Dedifferentiated amniotic fluid mesenchymal stem cell (primary cell): ENCODE data around the gene STAT3.
"Not testable (repeated sequence)": the region's sequence is repeated elsewhere in the genome, so short reads cannot be mapped to it uniquely, and the experiment has no call there.

Source experiments
- DNase-seq: peaks from one replicate; pipeline ENCODE4 v3.0.0-alpha.2; 2016; ENCODE audit errors: extremely low spot score

Gene STAT3

GRCh38 chr17:42409523-42410318, 21.5 kb upstream of the STAT3 start:
- DNase-seq = peak; percentile 84

GRCh38 chr17:42408061-42408460, 19.8 kb upstream of the STAT3 start:
- DNase-seq = no peak

GRCh38 chr17:42407289-42407836, 19.1 kb upstream of the STAT3 start:
- no peak for DNase-seq

- DNase-seq = no peak
Observed at GRCh38 chr17:42406615-42407288, 18.5 kb upstream of the STAT3 start.

- DNase-seq = no peak
Observed at GRCh38 chr17:42405963-42406495, 17.8 kb upstream of the STAT3 start.

GRCh38 chr17:42405076-42405475, 16.8 kb upstream of the STAT3 start:
- DNase-seq = no peak

- DNase-seq = no peak
Observed at GRCh38 chr17:42404326-42405055, 16.2 kb upstream of the STAT3 start.

- no peak for DNase-seq
Observed at GRCh38 chr17:42403150-42403549, 14.9 kb upstream of the STAT3 start.

GRCh38 chr17:42402117-42402516, 13.9 kb upstream of the STAT3 start:
- DNase-seq = no peak

- DNase-seq = not testable (repeated sequence)
Observed at GRCh38 chr17:42400844-42401375, 12.7 kb upstream of the STAT3 start.

GRCh38 chr17:42399948-42400843, 12.0 kb upstream of the STAT3 start:
- no peak for DNase-seq

- DNase-seq = no peak
Observed at GRCh38 chr17:42399121-42399520, 10.9 kb upstream of the STAT3 start.

- not testable (repeated sequence) for DNase-seq
Observed at GRCh38 chr17:42395601-42396000, 7.4 kb upstream of the STAT3 start.

- no peak for DNase-seq
Observed at GRCh38 chr17:42394838-42395237, 6.6 kb upstream of the STAT3 start.

GRCh38 chr17:42392692-42393415, 4.6 kb upstream of the STAT3 start:
- DNase-seq = no peak

GRCh38 chr17:42391439-42391838, 3.2 kb upstream of the STAT3 start:
- not testable (repeated sequence) for DNase-seq

GRCh38 chr17:42389899-42390298, 1.7 kb upstream of the STAT3 start:
- DNase-seq = no peak

GRCh38 chr17:42389135-42389417, 834 bp upstream of the STAT3 start:
- no peak for DNase-seq

- DNase-seq = no peak
Observed at GRCh38 chr17:42387661-42388380, 421 bp downstream of the STAT3 start.
